OCI-LY7 (cell line): ENCODE results near the gene PANX3.

Source experiments
- CTCF ChIP-seq: fragments of 200-600 bp; sonication (generic); conservative IDR thresholded peaks from 2 replicates; pipeline ENCODE4 v1.5.1; 2014; ENCODE audit warnings: mild to moderate bottlenecking, antibody characterized with exemption, low read length, moderate library complexity, mixed read lengths
- EZH2phosphoT487 ChIP-seq: fragments of 200-600 bp; sonication (generic); IDR thresholded peaks from 2 replicates; pipeline ENCODE4 v1.6.1; 2018; ENCODE audit warnings: low read depth, borderline replicate concordance, mild to moderate bottlenecking, mixed run types, antibody characterized with exemption, low read length, moderate library complexity, mixed read lengths

- TF ChIP-seq CTCF, result no peak
- TF ChIP-seq EZH2phosphoT487, result no peak
Measured at GRCh38 chr11:124661553-124661952, 50.3 kb downstream of the PANX3 start.
